Sigmoid colon (tissue), 4 donors: Measurements from ENCODE around the gene KAT7.

Experiments
- EP300 ChIP-seq, 4 donors: sonication (generic); formaldehyde crosslinking; IDR thresholded peaks; one replicate each; pipeline ENCODE4 v1.6.1; 2017; ENCODE audit warnings: antibody characterized with exemption in 4 of 4
- POLR2A ChIP-seq, 2 donors: fragments of 450-650 bp; IDR thresholded peaks; one replicate each; pipeline ENCODE4 v1.6.1; 2016; ENCODE audit warnings: antibody characterized with exemption in 2 of 2, mild to moderate bottlenecking in 2 of 2, moderate library complexity in 2 of 2
- POLR2AphosphoS5 ChIP-seq, 4 donors: sonication (generic); formaldehyde crosslinking; IDR thresholded peaks; one replicate each; pipeline ENCODE4 v1.6.1; 2017; ENCODE audit warnings: antibody characterized with exemption in 4 of 4
- TF ChIP-seq, protein P1 (sequence below), 4 experiments: fragments of 450-650 bp in 3 of 4; fragments of 200-600 bp in 1 of 4; IDR thresholded peaks; one replicate each; pipeline ENCODE4 v1.5.1; 2016 to 2019; ENCODE audit warnings: antibody characterized with exemption in 4 of 4, mild to moderate bottlenecking in 3 of 4, moderate library complexity in 2 of 4

DNA sequence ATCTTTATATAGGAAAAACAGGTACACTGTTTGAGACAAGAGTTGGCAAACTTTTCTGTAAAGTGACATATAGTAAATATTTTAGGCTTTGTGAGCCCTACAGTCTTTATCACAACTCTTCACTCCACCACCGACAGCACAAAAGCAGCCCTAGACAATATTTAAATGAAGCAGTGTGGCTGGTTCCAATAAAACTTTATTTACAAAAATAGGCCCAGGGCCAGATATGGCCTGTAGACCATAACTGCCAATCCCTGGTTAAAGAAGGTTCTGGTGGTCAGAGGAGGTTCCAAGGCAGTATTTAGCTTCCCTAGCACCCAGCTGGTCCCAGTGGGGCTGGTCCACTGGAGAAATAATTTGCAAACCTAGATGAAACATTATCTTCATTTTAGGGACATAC lies 28.2 kb upstream of the KAT7 start:
- TF ChIP-seq POLR2AphosphoS5 (IDR thresholded peaks at IDR 0.05) (no peak), EP300 (IDR thresholded peaks at IDR 0.05) (no peak), POLR2A (IDR thresholded peaks at IDR 0.05) (no peak)
- TF ChIP-seq, protein P1, sequence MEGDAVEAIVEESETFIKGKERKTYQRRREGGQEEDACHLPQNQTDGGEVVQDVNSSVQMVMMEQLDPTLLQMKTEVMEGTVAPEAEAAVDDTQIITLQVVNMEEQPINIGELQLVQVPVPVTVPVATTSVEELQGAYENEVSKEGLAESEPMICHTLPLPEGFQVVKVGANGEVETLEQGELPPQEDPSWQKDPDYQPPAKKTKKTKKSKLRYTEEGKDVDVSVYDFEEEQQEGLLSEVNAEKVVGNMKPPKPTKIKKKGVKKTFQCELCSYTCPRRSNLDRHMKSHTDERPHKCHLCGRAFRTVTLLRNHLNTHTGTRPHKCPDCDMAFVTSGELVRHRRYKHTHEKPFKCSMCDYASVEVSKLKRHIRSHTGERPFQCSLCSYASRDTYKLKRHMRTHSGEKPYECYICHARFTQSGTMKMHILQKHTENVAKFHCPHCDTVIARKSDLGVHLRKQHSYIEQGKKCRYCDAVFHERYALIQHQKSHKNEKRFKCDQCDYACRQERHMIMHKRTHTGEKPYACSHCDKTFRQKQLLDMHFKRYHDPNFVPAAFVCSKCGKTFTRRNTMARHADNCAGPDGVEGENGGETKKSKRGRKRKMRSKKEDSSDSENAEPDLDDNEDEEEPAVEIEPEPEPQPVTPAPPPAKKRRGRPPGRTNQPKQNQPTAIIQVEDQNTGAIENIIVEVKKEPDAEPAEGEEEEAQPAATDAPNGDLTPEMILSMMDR (IDR thresholded peaks at IDR 0.05) = no peak
